D721Med (cell line): ENCODE results near the gene RXRB.

Source experiments
- DNase-seq: peaks from one replicate; pipeline ENCODE4 v3.0.0; 2011; ENCODE audit warnings: low spot score; ENCODE audit not compliant: insufficient read length
- FAIRE-seq: peaks from 2 replicates; lab custom pipeline; 2011; peaks lifted over from hg19 to GRCh38; lab: Jason Lieb, UNC
- TF ChIP-seq, protein P1 (sequence below): IDR thresholded peaks from 2 replicates; pipeline ENCODE4 v1.5.1; 2012; ENCODE audit warnings: mild to moderate bottlenecking, control low read depth; ENCODE audit not compliant: insufficient read depth; ENCODE audit errors: missing control alignments

Gene RXRB

GRCh38 chr6:33201147-33201545 lies 681 bp upstream of the RXRB start:
- DNase-seq (no peak), FAIRE-seq (no peak)
- TF ChIP-seq, protein P1, sequence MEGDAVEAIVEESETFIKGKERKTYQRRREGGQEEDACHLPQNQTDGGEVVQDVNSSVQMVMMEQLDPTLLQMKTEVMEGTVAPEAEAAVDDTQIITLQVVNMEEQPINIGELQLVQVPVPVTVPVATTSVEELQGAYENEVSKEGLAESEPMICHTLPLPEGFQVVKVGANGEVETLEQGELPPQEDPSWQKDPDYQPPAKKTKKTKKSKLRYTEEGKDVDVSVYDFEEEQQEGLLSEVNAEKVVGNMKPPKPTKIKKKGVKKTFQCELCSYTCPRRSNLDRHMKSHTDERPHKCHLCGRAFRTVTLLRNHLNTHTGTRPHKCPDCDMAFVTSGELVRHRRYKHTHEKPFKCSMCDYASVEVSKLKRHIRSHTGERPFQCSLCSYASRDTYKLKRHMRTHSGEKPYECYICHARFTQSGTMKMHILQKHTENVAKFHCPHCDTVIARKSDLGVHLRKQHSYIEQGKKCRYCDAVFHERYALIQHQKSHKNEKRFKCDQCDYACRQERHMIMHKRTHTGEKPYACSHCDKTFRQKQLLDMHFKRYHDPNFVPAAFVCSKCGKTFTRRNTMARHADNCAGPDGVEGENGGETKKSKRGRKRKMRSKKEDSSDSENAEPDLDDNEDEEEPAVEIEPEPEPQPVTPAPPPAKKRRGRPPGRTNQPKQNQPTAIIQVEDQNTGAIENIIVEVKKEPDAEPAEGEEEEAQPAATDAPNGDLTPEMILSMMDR, result no peak

DNA sequence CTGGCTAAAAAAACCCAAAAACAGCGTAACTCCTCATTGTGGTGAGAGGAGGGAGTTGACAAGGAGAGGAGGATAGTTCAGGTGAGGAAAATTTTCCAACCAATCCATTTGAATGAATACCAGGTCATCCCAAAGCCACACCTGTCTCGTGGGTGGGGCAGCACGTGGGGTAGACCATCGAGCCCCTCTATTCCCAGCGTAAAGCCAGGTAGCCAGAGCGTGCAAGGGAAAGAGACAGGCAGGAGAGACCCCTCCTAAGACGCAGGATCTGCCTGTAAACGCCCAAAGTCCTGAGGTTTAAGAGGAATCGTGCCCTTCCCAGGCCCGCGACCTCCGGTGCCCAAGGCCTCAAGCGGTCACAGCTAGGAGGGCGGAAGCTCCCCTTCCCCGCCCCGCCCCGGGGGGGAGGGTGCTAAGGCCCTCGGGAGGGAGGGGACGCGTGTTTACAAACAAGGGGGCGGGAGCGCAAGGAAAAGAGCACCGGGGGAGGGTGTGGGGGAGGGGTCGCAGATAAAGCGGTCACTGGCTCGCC lies 712 bp downstream of the RXRB start:
- TF ChIP-seq, protein P1, result no peak
- DNase-seq (peak; percentile 89), FAIRE-seq (no peak)

GRCh38 chr6:33198853-33199436 lies 1.5 kb downstream of the RXRB start:
- FAIRE-seq (no peak), DNase-seq (no peak)
- TF ChIP-seq, protein P1, result no peak

GRCh38 chr6:33198159-33198852 lies 2.2 kb downstream of the RXRB start:
- TF ChIP-seq, protein P1, result no peak
- no peak for DNase-seq
- no peak for FAIRE-seq

- TF ChIP-seq, protein P1, result peak; percentile 67
- no peak for FAIRE-seq
- peak; percentile 83 for DNase-seq
Measured at GRCh38 chr6:33197431-33198048, 2.9 kb downstream of the RXRB start.

DNA sequence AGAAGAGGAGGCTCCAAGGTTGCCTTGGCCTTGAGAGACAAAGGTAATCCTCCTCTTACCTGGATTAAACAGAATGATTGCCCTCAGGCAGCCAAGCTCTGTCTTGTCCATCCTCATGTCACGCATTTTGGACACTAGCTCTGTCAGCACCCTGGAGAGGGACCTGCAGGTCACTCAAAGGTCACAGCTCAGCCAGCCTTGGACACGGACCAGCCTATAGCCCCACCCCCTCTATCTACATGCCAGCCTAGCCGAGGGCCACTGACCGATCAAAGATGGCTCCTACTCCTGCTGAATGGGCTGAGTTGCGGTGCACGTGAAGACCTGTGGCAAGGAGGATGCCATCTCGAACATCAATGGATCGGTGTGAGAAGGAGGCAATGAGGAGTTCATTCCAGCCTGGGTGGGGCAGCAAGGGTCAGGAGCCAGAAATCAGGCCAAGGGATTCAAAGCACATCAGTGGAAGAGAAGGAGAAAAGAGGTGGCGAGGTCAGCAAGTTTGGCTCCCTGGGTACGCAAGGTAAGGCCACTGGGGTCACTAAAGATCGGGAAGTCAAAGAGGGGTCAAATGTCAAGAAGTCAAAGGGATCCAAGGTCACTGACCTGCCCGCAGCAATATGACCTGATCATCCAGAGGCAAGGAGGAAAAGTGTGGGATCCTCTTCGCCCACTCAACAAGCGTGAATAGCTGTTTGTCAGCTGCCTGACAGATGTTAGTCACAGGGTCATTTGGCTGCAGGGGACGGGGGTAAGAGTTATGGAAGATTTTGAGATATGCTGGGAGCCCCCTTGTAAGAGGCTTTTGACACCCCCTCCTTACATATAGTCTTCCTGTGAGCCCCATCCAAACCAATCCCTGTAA lies 4.9 kb downstream of the RXRB start:
- DNase-seq, result no peak

More for the DNA sequence above, 4.9 kb downstream of the RXRB start:
- FAIRE-seq, result no peak
- TF ChIP-seq, protein P1, result no peak
